Ishikawa (cell line): ENCODE measurements around the gene CCDC187.

Experiments used
- CEBPB ChIP-seq: IDR thresholded peaks from 2 replicates; pipeline ENCODE4 v1.6.1; 2012
- CREB1 ChIP-seq: IDR thresholded peaks from 2 replicates; pipeline ENCODE4 v1.6.1; 2012; ENCODE audit warnings: low read depth
- EGR1 ChIP-seq: IDR thresholded peaks from 2 replicates; pipeline ENCODE4 v1.6.1; 2012
- EP300 ChIP-seq: IDR thresholded peaks from 2 replicates; pipeline ENCODE4 v1.6.1; 2012; ENCODE audit warnings: borderline replicate concordance
- FOXM1 ChIP-seq: IDR thresholded peaks from 2 replicates; pipeline ENCODE4 v1.6.1; 2012; ENCODE audit warnings: low read depth, borderline replicate concordance
- NFIC ChIP-seq: IDR thresholded peaks from 2 replicates; pipeline ENCODE4 v1.6.1; 2012
- RAD21 ChIP-seq: IDR thresholded peaks from 2 replicates; pipeline ENCODE4 v1.6.1; 2012; ENCODE audit warnings: low read depth
- REST ChIP-seq: IDR thresholded peaks from 2 replicates; pipeline ENCODE4 v1.6.1; 2012; ENCODE audit warnings: low read depth, mild to moderate bottlenecking
- TAF1 ChIP-seq: IDR thresholded peaks from 2 replicates; pipeline ENCODE4 v1.6.1; 2012; ENCODE audit warnings: low read depth, mild to moderate bottlenecking
- TCF12 ChIP-seq: IDR thresholded peaks from 2 replicates; pipeline ENCODE4 v1.6.1; 2012; ENCODE audit warnings: low read depth
- TEAD4 ChIP-seq: IDR thresholded peaks from 2 replicates; pipeline ENCODE4 v1.6.1; 2012
- USF1 ChIP-seq: IDR thresholded peaks from 2 replicates; pipeline ENCODE4 v1.6.1; 2012
- YY1 ChIP-seq: IDR thresholded peaks from 2 replicates; pipeline ENCODE4 v1.6.1; 2012; ENCODE audit warnings: low read depth
- ZBTB7A ChIP-seq: IDR thresholded peaks from 2 replicates; pipeline ENCODE4 v1.6.1; 2012; ENCODE audit warnings: low read depth
- TF ChIP-seq, protein P1 (sequence below): IDR thresholded peaks from 2 replicates; pipeline ENCODE4 v1.6.1; 2012

The CCDC187 gene

DNA sequence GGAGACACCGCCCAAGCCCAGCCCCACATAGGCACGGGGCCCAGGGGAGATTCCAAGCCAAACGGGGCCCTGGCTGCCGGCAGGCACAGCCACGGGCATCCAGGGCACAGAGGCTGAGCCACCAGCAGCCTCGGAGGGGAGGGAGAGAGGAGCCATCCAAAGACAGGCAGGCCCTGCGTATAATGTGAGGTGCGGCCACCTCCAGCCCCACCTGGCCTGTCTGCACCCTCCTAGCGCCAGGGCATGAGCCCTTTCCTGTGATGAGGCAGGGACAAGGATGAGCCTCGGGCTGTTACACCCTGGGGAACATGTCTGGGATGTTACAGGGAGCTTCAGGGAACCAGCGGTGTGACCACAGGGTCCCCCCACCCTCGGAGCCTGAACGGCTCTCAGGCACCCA is 1.1 kb upstream of the CCDC187 start:
- TF ChIP-seq ZBTB7A (no peak), YY1 (no peak)

DNA sequence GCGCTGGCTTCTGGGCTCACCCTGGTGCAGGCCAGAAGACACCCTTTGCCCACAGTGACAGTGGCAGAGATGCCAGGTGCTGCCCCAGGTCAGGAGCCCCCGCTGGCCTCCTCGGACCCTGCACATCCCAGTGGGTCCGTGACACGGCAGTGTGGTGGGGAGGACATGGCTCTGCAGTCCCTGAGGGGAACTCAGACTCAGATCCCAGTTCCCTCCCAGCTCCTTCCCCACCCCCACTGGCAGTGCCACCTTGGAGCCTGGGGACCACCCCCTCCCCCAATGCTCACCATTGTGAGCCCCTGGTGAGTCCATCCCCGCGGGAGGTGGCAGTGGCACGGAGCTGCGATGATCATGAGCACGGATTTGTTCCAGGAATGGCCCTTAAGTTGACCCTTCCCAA is 562 bp upstream of the CCDC187 start:
- TF ChIP-seq FOXM1: no peak
- no peak for TF ChIP-seq CREB1
- TF ChIP-seq, protein P1, sequence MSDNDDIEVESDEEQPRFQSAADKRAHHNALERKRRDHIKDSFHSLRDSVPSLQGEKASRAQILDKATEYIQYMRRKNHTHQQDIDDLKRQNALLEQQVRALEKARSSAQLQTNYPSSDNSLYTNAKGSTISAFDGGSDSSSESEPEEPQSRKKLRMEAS: no peak
- TF ChIP-seq TCF12: no peak
- no peak for TF ChIP-seq RAD21
- no peak for TF ChIP-seq ZBTB7A
- TF ChIP-seq TEAD4: no peak
- no peak for TF ChIP-seq EP300

- TF ChIP-seq EGR1: no peak
- TF ChIP-seq CREB1: no peak
- TF ChIP-seq, protein P1: no peak
- no peak for TF ChIP-seq REST
- TF ChIP-seq USF1: no peak
These were observed 649 bp downstream of the CCDC187 start for GRCh38 chr9:136303066-136303824.

DNA sequence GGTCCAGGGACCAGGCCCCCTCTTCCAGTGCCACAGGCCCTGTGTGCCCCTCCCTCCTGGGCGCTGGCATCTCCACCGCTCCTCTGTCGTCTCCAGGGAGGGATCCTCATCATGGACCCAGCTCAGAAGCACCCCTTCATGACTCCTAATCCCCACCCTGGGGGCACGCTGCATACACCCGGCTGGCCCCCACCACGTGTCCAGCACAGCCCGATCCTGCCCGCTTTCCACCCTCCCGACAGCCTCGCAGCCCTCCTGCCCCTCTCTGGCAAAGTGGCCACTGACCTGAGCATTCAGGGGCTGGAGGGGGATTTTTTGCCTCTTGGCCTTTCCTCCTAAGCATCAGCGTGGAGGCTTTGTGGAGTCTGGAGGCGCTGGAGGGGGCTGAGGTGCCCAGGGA is 1.4 kb downstream of the CCDC187 start:
- TF ChIP-seq TEAD4: no peak
- TF ChIP-seq REST: no peak
- no peak for TF ChIP-seq YY1
- TF ChIP-seq EGR1: no peak
- no peak for TF ChIP-seq CREB1
- TF ChIP-seq TAF1: no peak
- TF ChIP-seq, protein P1: no peak
- TF ChIP-seq EP300: no peak
- TF ChIP-seq CEBPB: no peak
- no peak for TF ChIP-seq FOXM1
- TF ChIP-seq NFIC: no peak
- no peak for TF ChIP-seq RAD21
- TF ChIP-seq TCF12: no peak
- TF ChIP-seq ZBTB7A: no peak
- no peak for TF ChIP-seq USF1

GRCh38 chr9:136300866-136301265 is 3.0 kb downstream of the CCDC187 start:
- TF ChIP-seq USF1 (no peak), EGR1 (no peak), TEAD4 (no peak), TCF12 (no peak), NFIC (no peak), RAD21 (no peak), FOXM1 (no peak), YY1 (no peak), CEBPB (no peak), TAF1 (no peak)
- TF ChIP-seq, protein P1: no peak
